ENCODE measurements around the gene DOK7.

DNA sequence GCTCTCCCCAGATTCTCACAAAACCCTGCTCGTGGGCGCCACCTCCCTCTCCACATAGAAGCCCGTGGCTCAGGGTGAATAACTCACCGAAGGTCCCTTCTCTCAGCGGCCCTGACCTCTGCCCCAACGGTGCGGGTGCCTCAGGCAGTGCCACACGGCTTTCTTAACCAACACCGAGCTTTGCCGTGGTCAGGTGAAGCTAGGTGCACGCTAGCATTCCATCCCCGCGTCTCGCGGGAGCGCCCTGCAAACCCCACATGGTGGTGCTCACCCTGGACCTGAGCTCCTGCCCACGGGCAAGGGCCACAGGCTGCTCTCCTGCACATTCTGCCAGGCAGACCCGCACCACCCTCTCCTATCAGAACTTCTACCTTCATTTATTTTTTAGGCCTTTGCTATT is 50.7 kb downstream of the DOK7 start:
- TF ChIP-seq, protein P1, sequence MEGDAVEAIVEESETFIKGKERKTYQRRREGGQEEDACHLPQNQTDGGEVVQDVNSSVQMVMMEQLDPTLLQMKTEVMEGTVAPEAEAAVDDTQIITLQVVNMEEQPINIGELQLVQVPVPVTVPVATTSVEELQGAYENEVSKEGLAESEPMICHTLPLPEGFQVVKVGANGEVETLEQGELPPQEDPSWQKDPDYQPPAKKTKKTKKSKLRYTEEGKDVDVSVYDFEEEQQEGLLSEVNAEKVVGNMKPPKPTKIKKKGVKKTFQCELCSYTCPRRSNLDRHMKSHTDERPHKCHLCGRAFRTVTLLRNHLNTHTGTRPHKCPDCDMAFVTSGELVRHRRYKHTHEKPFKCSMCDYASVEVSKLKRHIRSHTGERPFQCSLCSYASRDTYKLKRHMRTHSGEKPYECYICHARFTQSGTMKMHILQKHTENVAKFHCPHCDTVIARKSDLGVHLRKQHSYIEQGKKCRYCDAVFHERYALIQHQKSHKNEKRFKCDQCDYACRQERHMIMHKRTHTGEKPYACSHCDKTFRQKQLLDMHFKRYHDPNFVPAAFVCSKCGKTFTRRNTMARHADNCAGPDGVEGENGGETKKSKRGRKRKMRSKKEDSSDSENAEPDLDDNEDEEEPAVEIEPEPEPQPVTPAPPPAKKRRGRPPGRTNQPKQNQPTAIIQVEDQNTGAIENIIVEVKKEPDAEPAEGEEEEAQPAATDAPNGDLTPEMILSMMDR (IDR thresholded peaks at IDR 0.05), result no peak
- no peak for TF ChIP-seq ZFX (IDR thresholded peaks at IDR 0.05; ENCODE audit: borderline replicate concordance)

Measured in 22Rv1 (cell line).